GM19239 (cell line): Measurements from ENCODE around the gene TIMP1.
"Not testable (repeated sequence)": the region's sequence is repeated elsewhere in the genome, so short reads cannot be mapped to it uniquely, and the experiment has no call there.

Source experiments
- DNase-seq: peaks from one replicate; pipeline ENCODE4 v3.0.0; 2011; ENCODE audit warnings: low spot score; ENCODE audit not compliant: insufficient read length
- FAIRE-seq: peaks from 2 replicates; lab custom pipeline; 2011; peaks lifted over from hg19 to GRCh38; lab: Jason Lieb, UNC

Gene TIMP1

GRCh38 chrX:47595716-47596251 is 13.5 kb downstream of the TIMP1 start:
- DNase-seq (no peak), FAIRE-seq (peak; percentile 14)

- DNase-seq, result no peak
- FAIRE-seq, result no peak
These were observed 14.0 kb downstream of the TIMP1 start for GRCh38 chrX:47596256-47596655.

GRCh38 chrX:47597222-47597621 is 15.0 kb downstream of the TIMP1 start:
- FAIRE-seq (no peak), DNase-seq (no peak)

- DNase-seq, FAIRE-seq: not testable (repeated sequence)
These were observed 20.9 kb downstream of the TIMP1 start for GRCh38 chrX:47603125-47603524.

- FAIRE-seq, result no peak
- no peak for DNase-seq
These were observed 22.8 kb downstream of the TIMP1 start for GRCh38 chrX:47605024-47605423.

- FAIRE-seq (no peak), DNase-seq (no peak)
These were observed 24.9 kb downstream of the TIMP1 start for GRCh38 chrX:47607091-47607490.

GRCh38 chrX:47608130-47608810 is 26.0 kb downstream of the TIMP1 start:
- FAIRE-seq (no peak), DNase-seq (no peak)

GRCh38 chrX:47610511-47610910 is 28.3 kb downstream of the TIMP1 start:
- FAIRE-seq, result no peak
- DNase-seq, result no peak

- FAIRE-seq (no peak), DNase-seq (no peak)
These were observed 29.3 kb downstream of the TIMP1 start for GRCh38 chrX:47611489-47611888.

- no peak for FAIRE-seq
- DNase-seq, result no peak
These were observed 29.7 kb downstream of the TIMP1 start for GRCh38 chrX:47611926-47612325.

GRCh38 chrX:47612418-47612817 is 30.2 kb downstream of the TIMP1 start:
- no peak for DNase-seq
- FAIRE-seq, result no peak

- DNase-seq (no peak), FAIRE-seq (no peak)
These were observed 30.8 kb downstream of the TIMP1 start for GRCh38 chrX:47613082-47613481.

GRCh38 chrX:47614618-47615017 is 32.4 kb downstream of the TIMP1 start:
- FAIRE-seq (no peak), DNase-seq (no peak)

- FAIRE-seq, result no peak
- DNase-seq, result no peak
These were observed 36.8 kb downstream of the TIMP1 start for GRCh38 chrX:47618923-47619485.

- peak; percentile 31 for FAIRE-seq
- peak; percentile 81 for DNase-seq
These were observed 37.5 kb downstream of the TIMP1 start, which contains the start of gene SYN1 for GRCh38 chrX:47619486-47620302. SYN1 (minus strand) TSS chrX:47619857; CDS start chrX:47619728, 129 bp downstream.

GRCh38 chrX:47620303-47620685 is 38.1 kb downstream of the TIMP1 start:
- FAIRE-seq (no peak), DNase-seq (no peak)

GRCh38 chrX:47621851-47622250 is 39.6 kb downstream of the TIMP1 start:
- DNase-seq, result no peak
- FAIRE-seq, result no peak

GRCh38 chrX:47623540-47624027 is 41.3 kb downstream of the TIMP1 start:
- DNase-seq (no peak), FAIRE-seq (no peak)

- no peak for FAIRE-seq
- no peak for DNase-seq
These were observed 43.1 kb downstream of the TIMP1 start for GRCh38 chrX:47625365-47625764.

- peak; percentile 88 for FAIRE-seq
- DNase-seq, result no peak
These were observed 46.7 kb downstream of the TIMP1 start for GRCh38 chrX:47628982-47629381.
